HepG2 (cell line): ENCODE measurements around the gene NCBP3. TPM values are rescaled to one million over a fixed set of nuclear protein-coding genes. Genes with fewer than 3 reads are reported as not detected.

Experiments
- CAMTA2 ChIP-seq: sonication (generic); formaldehyde crosslinking; IDR thresholded peaks from 2 replicates; pipeline ENCODE4 v1.4.0; 2020; ENCODE audit warnings: mild to moderate bottlenecking, missing genetic modification reagents, borderline replicate concordance
- CBX5 ChIP-seq: sonication (generic); formaldehyde crosslinking; IDR thresholded peaks from 2 replicates; pipeline ENCODE4 v1.4.0; 2020; ENCODE audit warnings: missing genetic modification reagents, borderline replicate concordance
- CERS6 ChIP-seq: sonication (generic); formaldehyde crosslinking; IDR thresholded peaks from 2 replicates; pipeline ENCODE4 v1.5.0; 2020; ENCODE audit warnings: missing genetic modification reagents
- FOXO4 ChIP-seq: sonication (generic); formaldehyde crosslinking; conservative IDR thresholded peaks from 2 replicates; pipeline ENCODE4 v1.8.1; 2023; ENCODE audit warnings: missing genetic modification reagents
- GATA4 ChIP-seq: sonication (generic); IDR thresholded peaks from 2 replicates; pipeline ENCODE4 v1.6.1; 2016; ENCODE audit warnings: antibody characterized with exemption, low read depth, borderline replicate concordance
- MAX ChIP-seq: IDR thresholded peaks from 2 replicates; pipeline ENCODE4 v1.6.1; 2012; ENCODE audit warnings: inconsistent platforms
- NRL ChIP-seq: sonication (generic); formaldehyde crosslinking; IDR thresholded peaks from 2 replicates; pipeline ENCODE4 v1.5.0; 2020; ENCODE audit warnings: missing genetic modification reagents, mild to moderate bottlenecking, moderate library complexity, borderline replicate concordance
- PHB2 ChIP-seq: fragments of 450-650 bp; IDR thresholded peaks from 2 replicates; pipeline ENCODE4 v1.6.1; 2018; ENCODE audit not compliant: partially characterized antibody
- POLR2A ChIP-seq, 2 experiments: IDR thresholded peaks; 2 replicates each; pipeline ENCODE4 v1.6.1; 2011; ENCODE audit warnings: low read depth in 2 of 2, low read length in 2 of 2, mild to moderate bottlenecking in 1 of 2, moderate library complexity in 1 of 2; ENCODE audit not compliant: insufficient read depth in 1 of 2
- SNAI1 ChIP-seq: sonication (generic); formaldehyde crosslinking; IDR thresholded peaks from 2 replicates; pipeline ENCODE4 v1.5.0; 2020; ENCODE audit warnings: mild to moderate bottlenecking, missing genetic modification reagents, borderline replicate concordance
- UBTF ChIP-seq: sonication (generic); formaldehyde crosslinking; IDR thresholded peaks from 2 replicates; pipeline ENCODE4 v1.4.0; 2020; ENCODE audit warnings: mild to moderate bottlenecking, missing genetic modification reagents
- ZFP41 ChIP-seq: sonication (generic); formaldehyde crosslinking; IDR thresholded peaks from 2 replicates; pipeline ENCODE4 v1.4.0; 2020; ENCODE audit warnings: mild to moderate bottlenecking, missing genetic modification reagents, borderline replicate concordance
- ZNF225 ChIP-seq: sonication (generic); formaldehyde crosslinking; IDR thresholded peaks from 2 replicates; pipeline ENCODE4 v1.4.0; 2020; ENCODE audit warnings: mild to moderate bottlenecking, missing genetic modification reagents
- ZNF264 ChIP-seq: sonication (generic); formaldehyde crosslinking; IDR thresholded peaks from 2 replicates; pipeline ENCODE4 v1.4.0; 2020; ENCODE audit warnings: missing genetic modification reagents
- ZNF280B ChIP-seq: sonication (generic); formaldehyde crosslinking; IDR thresholded peaks from 2 replicates; pipeline ENCODE4 v1.5.0; 2020; ENCODE audit warnings: missing genetic modification reagents, mild to moderate bottlenecking, borderline replicate concordance
- ZNF431 ChIP-seq: sonication (generic); formaldehyde crosslinking; IDR thresholded peaks from 2 replicates; pipeline ENCODE4 v1.9.0; 2022; ENCODE audit warnings: missing genetic modification reagents, low read depth, mild to moderate bottlenecking, borderline replicate concordance
- ZNF530 ChIP-seq: sonication (generic); formaldehyde crosslinking; IDR thresholded peaks from 2 replicates; pipeline ENCODE4 v1.5.0; 2020; ENCODE audit warnings: low read depth, mild to moderate bottlenecking, missing genetic modification reagents
- ZNF563 ChIP-seq: sonication (generic); formaldehyde crosslinking; IDR thresholded peaks from 2 replicates; pipeline ENCODE4 v1.8.0; 2022; ENCODE audit warnings: mild to moderate bottlenecking, moderate library complexity, missing genetic modification reagents
- ZNF740 ChIP-seq: sonication (generic); formaldehyde crosslinking; IDR thresholded peaks from 2 replicates; pipeline ENCODE4 v1.4.0; 2020; ENCODE audit warnings: missing genetic modification reagents
- ZNF83 ChIP-seq: sonication (generic); formaldehyde crosslinking; IDR thresholded peaks from 2 replicates; pipeline ENCODE4 v1.4.0; 2020; ENCODE audit warnings: missing genetic modification reagents, mild to moderate bottlenecking, borderline replicate concordance
- ZNF891 ChIP-seq: sonication (generic); formaldehyde crosslinking; IDR thresholded peaks from 2 replicates; pipeline ENCODE4 v1.5.0; 2020; ENCODE audit warnings: mild to moderate bottlenecking, missing genetic modification reagents
- ZSCAN9 ChIP-seq: IDR thresholded peaks from 2 replicates; pipeline ENCODE4 v1.6.1; 2016; ENCODE audit warnings: borderline replicate concordance
- polyA plus RNA-seq, 8 experiments: library from polyadenylated mRNA; depleted of rRNA in 3 of 8; stranded (reverse) in 7 of 8; unstranded in 1 of 8; fragments of >200 nt; fragmentation: Illumina TruSeq in 4 of 8; extraction: Trizol in 4 of 8; gene quantifications; 2 replicates each; pipeline versions ENCODE4 v1.2.1 to v1.2.3, GENCODE V29; 2011 to 2016; ENCODE audit warnings: low read depth in 4 of 8, missing spikeins in 1 of 8, mixed read lengths in 1 of 8; ENCODE audit not compliant: insufficient read depth in 1 of 8
- total RNA-seq, 5 experiments: library from RNA; depleted of rRNA; stranded (reverse); fragments of >200 nt; fragmentation: Illumina TruSeq; extraction: Trizol; gene quantifications; 2 replicates each; pipeline ENCODE4 v1.2.3, GENCODE V29; 2016; ENCODE audit warnings: low read depth in 1 of 5

NCBP3 gene
- total and polyA plus RNA-seq, 2 of the 13 experiments (the other 11 are each of a cell fraction or from before 2014, with no cell fraction given): 19.5 to 24.8 TPM

- no peak; the same call in 1 of the 2 replicates for TF ChIP-seq ZNF563 (CRISPR knock-in tag)
- no peak for TF ChIP-seq ZNF431 (CRISPR knock-in tag)
- TF ChIP-seq SNAI1 (CRISPR knock-in tag): no peak
- no peak for TF ChIP-seq GATA4
- TF ChIP-seq ZNF891 (CRISPR knock-in tag): no peak
- peak; percentile 17; the same call in 1 of the 2 replicates for TF ChIP-seq NRL (CRISPR knock-in tag)
- TF ChIP-seq UBTF: peak; percentile 46; the same call in 1 of the 2 replicates
- no peak for TF ChIP-seq POLR2A (IDR thresholded peaks at IDR 0.05; ENCODE audit: insufficient read depth in 1 of 2, low read depth in 2 of 2, low read length in 2 of 2)
- no peak for TF ChIP-seq CERS6
- TF ChIP-seq PHB2: no peak
- no peak for TF ChIP-seq FOXO4 (CRISPR knock-in tag)
- TF ChIP-seq ZNF83 (CRISPR knock-in tag): peak; percentile 48; the same call in 1 of the 2 replicates
- peak; percentile 34; the same call in 1 of the 2 replicates for TF ChIP-seq ZNF280B (CRISPR knock-in tag)
- no peak for TF ChIP-seq ZNF264 (CRISPR knock-in tag)
- TF ChIP-seq MAX: peak; percentile 79
- TF ChIP-seq ZSCAN9: no peak
- 0 out of 2 replicates have a peak, but pooled peaks have one; percentile 2 for TF ChIP-seq CAMTA2 (CRISPR knock-in tag)
- peak; percentile 83 for TF ChIP-seq ZNF740 (CRISPR knock-in tag)
- TF ChIP-seq ZNF225 (CRISPR knock-in tag): 0 out of 2 replicates have a peak, but pooled peaks have one; percentile 36
- no peak for TF ChIP-seq ZNF530
- no peak for TF ChIP-seq ZFP41 (CRISPR knock-in tag)
- no peak for TF ChIP-seq CBX5 (CRISPR knock-in tag)
Measured at GRCh38 chr17:3892095-3892998, 46.3 kb upstream of the NCBP3 start (continued).
